Natural killer cell treated with Interleukin-12 subunit alpha and Interleukin-12 subunit beta and Interleukin-15 and Interleukin-18, amount 100 ng/mL, for 72 hours (primary cell): ENCODE measurements around the gene FGGY. TPM values are rescaled to one million over a fixed set of nuclear protein-coding genes. Genes with fewer than 3 reads are reported as not detected.

ENCODE experiments used
- ATAC-seq, 2 donors: fragments of 150-1000 bp; cut with Tn5 transposase in 1 of 2; sonication (Bioruptor Pico), chemical (Tn5 transposase) in 1 of 2; 2 replicates each; pipeline ENCODE4 v1.10.0; 2021
- DNase-seq: peaks from one replicate; pipeline ENCODE4 v3.0.0; 2022; ENCODE audit warnings: low spot score
- H3K27ac Mint-ChIP-seq, 2 donors: 1 replicate in 1 of 2; 2 replicates in 1 of 2; pipeline ENCODE4 v1.8.0; 2022; ENCODE audit warnings: mixed read lengths in 2 of 2, mild to moderate bottlenecking in 1 of 2, moderate library complexity in 1 of 2
- H3K27me3 Mint-ChIP-seq, 2 donors: 1 replicate in 1 of 2; 2 replicates in 1 of 2; pipeline ENCODE4 v1.8.0; 2022; ENCODE audit warnings: mixed read lengths in 2 of 2
- H3K36me3 Mint-ChIP-seq: one replicate; pipeline ENCODE4 v1.8.0; 2022; ENCODE audit warnings: mixed read lengths
- H3K4me1 Mint-ChIP-seq, 2 donors: 1 replicate in 1 of 2; 2 replicates in 1 of 2; pipeline ENCODE4 v1.8.0; 2022; ENCODE audit warnings: low read depth in 2 of 2, mixed read lengths in 2 of 2, mild to moderate bottlenecking in 1 of 2
- H3K4me3 Mint-ChIP-seq: one replicate; pipeline ENCODE4 v1.8.0; 2022; ENCODE audit warnings: mixed read lengths
- H3K9me3 Mint-ChIP-seq: 2 replicates; pipeline ENCODE4 v1.8.0; 2022; ENCODE audit warnings: mixed read lengths
- total RNA-seq, 2 donors: library from RNA; stranded (reverse); gene quantifications; one replicate each; pipeline ENCODE4 v1.2.3, GENCODE V29; 2022

Gene FGGY
- total RNA-seq, 2 donors from 2014 or later = 10.9 to 11.9 TPM

- Mint-ChIP-seq H3K27ac (no peak overlapping the region), H3K4me3 (no peak overlapping the region), H3K9me3 (no peaks in the 10 kb centered on the region), H3K27me3 (no peaks in the 10 kb centered on the region), H3K36me3 (no peaks in the 10 kb centered on the region), H3K4me1 (peaks cover 8 to 9% of the 10 kb centered on the region in 2 donors)
- ATAC-seq (peak; percentile 52 to 59), DNase-seq (no peak)
Measured at GRCh38 chr1:59355361-59355760, 58.5 kb downstream of the FGGY start.

GRCh38 chr1:59356627-59357026 lies 59.7 kb downstream of the FGGY start:
- no peaks in the 10 kb centered on the region for H3K27me3 Mint-ChIP-seq
- H3K4me1 Mint-ChIP-seq = peaks cover 4 to 8% of the 10 kb centered on the region in 2 donors
- no peak overlapping the region for H3K4me3 Mint-ChIP-seq
- DNase-seq = no peak
- H3K27ac Mint-ChIP-seq = no peak overlapping the region
- H3K36me3 Mint-ChIP-seq = no peaks in the 10 kb centered on the region
- no peaks in the 10 kb centered on the region for H3K9me3 Mint-ChIP-seq
- ATAC-seq = no peak

GRCh38 chr1:59357645-59358320 lies 60.9 kb downstream of the FGGY start:
- no peak for DNase-seq
- Mint-ChIP-seq H3K36me3 (peaks cover 5% of the 10 kb centered on the region), H3K27ac (no peak overlapping the region), H3K27me3 (no peaks in the 10 kb centered on the region), H3K9me3 (no peaks in the 10 kb centered on the region), H3K4me1 (peaks cover 4 to 8% of the 10 kb centered on the region in 2 donors), H3K4me3 (no peak overlapping the region)
- ATAC-seq = no peak

- Mint-ChIP-seq H3K4me1 (peaks cover 4 to 6% of the 10 kb centered on the region in 2 donors), H3K27ac (no peak overlapping the region), H3K9me3 (no peaks in the 10 kb centered on the region), H3K27me3 (no peaks in the 10 kb centered on the region), H3K4me3 (no peak overlapping the region), H3K36me3 (peaks cover 5% of the 10 kb centered on the region)
- no peak for DNase-seq
- ATAC-seq = no peak
Measured at GRCh38 chr1:59359325-59359724, 62.4 kb downstream of the FGGY start.

GRCh38 chr1:59360170-59360569 lies 63.3 kb downstream of the FGGY start:
- no peak overlapping the region for H3K27ac Mint-ChIP-seq
- no peaks in the 10 kb centered on the region for H3K9me3 Mint-ChIP-seq
- H3K27me3 Mint-ChIP-seq = no peaks in the 10 kb centered on the region
- ATAC-seq = no peak
- H3K4me3 Mint-ChIP-seq = no peak overlapping the region
- no peaks in the 10 kb centered on the region for H3K4me1 Mint-ChIP-seq
- DNase-seq = no peak
- H3K36me3 Mint-ChIP-seq = peaks cover 12% of the 10 kb centered on the region

- Mint-ChIP-seq H3K4me3 (no peak overlapping the region), H3K9me3 (no peaks in the 10 kb centered on the region), H3K36me3 (peaks cover 12% of the 10 kb centered on the region), H3K4me1 (no peaks in the 10 kb centered on the region), H3K27me3 (no peaks in the 10 kb centered on the region), H3K27ac (no peak overlapping the region)
- ATAC-seq = no peak
- no peak for DNase-seq
Measured at GRCh38 chr1:59360729-59361128, 63.8 kb downstream of the FGGY start.

GRCh38 chr1:59361766-59362165 lies 64.9 kb downstream of the FGGY start:
- ATAC-seq (no peak), DNase-seq (no peak)
- H3K36me3 Mint-ChIP-seq = peaks cover 12% of the 10 kb centered on the region
- no peaks in the 10 kb centered on the region for H3K27me3 Mint-ChIP-seq
- no peak overlapping the region for H3K4me3 Mint-ChIP-seq
- no peaks in the 10 kb centered on the region for H3K4me1 Mint-ChIP-seq
- no peak overlapping the region for H3K27ac Mint-ChIP-seq
- H3K9me3 Mint-ChIP-seq = no peaks in the 10 kb centered on the region

GRCh38 chr1:59364037-59364436 lies 67.1 kb downstream of the FGGY start:
- Mint-ChIP-seq H3K36me3 (peaks cover 16% of the 10 kb centered on the region), H3K4me3 (no peak overlapping the region), H3K9me3 (no peaks in the 10 kb centered on the region), H3K27ac (no peak overlapping the region), H3K27me3 (no peaks in the 10 kb centered on the region), H3K4me1 (no peaks in the 10 kb centered on the region)
- DNase-seq (no peak), ATAC-seq (no peak)

GRCh38 chr1:59366346-59366745 lies 69.5 kb downstream of the FGGY start:
- Mint-ChIP-seq H3K36me3 (peaks cover 21% of the 10 kb centered on the region), H3K9me3 (no peaks in the 10 kb centered on the region), H3K27ac (no peak overlapping the region), H3K4me1 (no peaks in the 10 kb centered on the region), H3K27me3 (peaks cover 0 to 2% of the 10 kb centered on the region in 2 donors), H3K4me3 (no peak overlapping the region)
- ATAC-seq = no peak
- no peak for DNase-seq

- Mint-ChIP-seq H3K27ac (no peak overlapping the region), H3K4me3 (no peak overlapping the region), H3K27me3 (peaks cover 0 to 2% of the 10 kb centered on the region in 2 donors), H3K36me3 (peaks cover 16% of the 10 kb centered on the region), H3K4me1 (no peaks in the 10 kb centered on the region), H3K9me3 (no peaks in the 10 kb centered on the region)
- DNase-seq (no peak), ATAC-seq (no peak)
Measured at GRCh38 chr1:59367301-59368007, 70.6 kb downstream of the FGGY start.

GRCh38 chr1:59368008-59368670 lies 71.2 kb downstream of the FGGY start:
- Mint-ChIP-seq H3K27me3 (peaks cover 0 to 2% of the 10 kb centered on the region in 2 donors), H3K4me3 (no peak overlapping the region), H3K36me3 (peaks cover 16% of the 10 kb centered on the region), H3K9me3 (no peaks in the 10 kb centered on the region), H3K4me1 (no peaks in the 10 kb centered on the region), H3K27ac (no peak overlapping the region)
- ATAC-seq = no peak
- DNase-seq = no peak

GRCh38 chr1:59375321-59376220 lies 78.7 kb downstream of the FGGY start:
- Mint-ChIP-seq H3K9me3 (peaks cover 6% of the 10 kb centered on the region), H3K36me3 (peaks cover 7% of the 10 kb centered on the region), H3K4me3 (no peak overlapping the region), H3K27ac (no peak overlapping the region), H3K27me3 (no peaks in the 10 kb centered on the region), H3K4me1 (peaks cover 2 to 7% of the 10 kb centered on the region in 2 donors)
- ATAC-seq = no peak
- no peak for DNase-seq

GRCh38 chr1:59377350-59377904 lies 80.5 kb downstream of the FGGY start:
- Mint-ChIP-seq H3K4me1 (peaks cover 2 to 7% of the 10 kb centered on the region in 2 donors), H3K9me3 (peaks cover 6% of the 10 kb centered on the region), H3K27ac (peak overlapping the region in 1 of 2 donors; percentile 19), H3K36me3 (peaks cover 7% of the 10 kb centered on the region), H3K4me3 (no peak overlapping the region), H3K27me3 (no peaks in the 10 kb centered on the region)
- DNase-seq = no peak
- no peak for ATAC-seq
